ENCODE data around the gene VAT1L.

The VAT1L gene

DNA sequence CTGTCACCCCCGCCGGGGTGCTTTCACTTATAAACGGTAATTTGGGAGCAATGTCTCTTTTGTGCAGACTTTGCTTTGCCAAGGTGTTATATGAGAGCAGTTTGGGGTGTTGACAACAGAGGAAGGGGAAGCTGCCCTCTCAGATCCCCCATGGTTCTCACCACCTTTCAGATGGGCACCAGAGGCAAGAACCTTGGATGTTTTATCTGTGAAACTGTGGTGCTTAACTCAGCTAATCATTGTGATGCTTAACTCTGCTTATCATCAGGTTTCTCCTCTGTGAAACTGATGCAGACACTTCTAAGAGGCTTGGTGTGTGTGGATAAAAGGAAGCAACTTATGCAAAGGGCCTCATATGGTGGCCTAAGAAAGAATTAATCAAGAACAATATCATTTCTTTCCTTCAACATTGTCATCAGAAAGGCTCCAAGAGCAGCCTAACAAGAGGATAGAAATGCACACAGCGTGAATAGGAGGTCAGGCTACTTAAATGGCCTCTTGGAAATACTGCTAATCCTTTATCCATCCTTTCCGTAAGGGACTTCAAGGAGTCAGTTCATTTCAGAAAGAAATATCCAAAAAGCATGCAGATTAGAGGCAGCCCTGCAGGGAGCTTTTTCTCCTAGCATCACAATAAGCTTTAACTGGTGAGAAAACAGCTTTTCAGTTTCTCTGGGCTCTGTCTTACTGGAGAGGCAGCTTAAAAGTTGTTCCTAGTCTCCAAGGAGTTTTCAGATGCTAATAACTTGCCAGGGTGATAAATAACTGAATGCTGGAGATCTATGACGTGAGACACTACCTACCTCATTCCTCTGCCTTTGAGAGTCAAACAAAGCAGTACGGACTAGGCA, 178.9 kb downstream of the VAT1L start:
- no peak overlapping the region for H3K27ac ChIP-seq (ENCODE audit: low read depth, low read length, poor library complexity, severe bottlenecking)

DNA sequence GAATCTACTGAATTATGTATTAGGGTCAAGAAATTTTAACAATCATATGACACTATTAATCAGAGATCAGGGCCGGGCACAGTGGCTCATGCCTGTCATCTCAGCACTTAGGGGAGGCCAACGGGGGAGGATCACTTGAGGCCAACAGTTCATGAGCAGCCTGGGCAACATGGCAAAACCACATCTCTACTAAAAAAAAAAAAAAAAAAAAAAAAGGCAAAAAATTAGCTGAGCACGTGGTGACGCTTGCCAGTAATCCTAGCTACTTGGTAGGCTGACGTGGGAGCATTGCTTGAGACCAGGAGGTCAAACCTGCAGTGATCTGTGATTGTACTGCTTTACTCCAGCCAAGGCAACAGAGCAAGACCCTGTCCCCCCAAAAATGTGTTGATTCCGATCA, 181.5 kb downstream of the VAT1L start:
- Histone ChIP-seq H3K27ac (ENCODE audit: low read depth, low read length, poor library complexity, severe bottlenecking) (no peak overlapping the region), H3K4me1 (ENCODE audit: insufficient read depth, low read length, severe bottlenecking) (no peaks in the 10 kb centered on the region), H3K9me2 (ENCODE audit: low read depth, low read length) (no peaks in the 10 kb centered on the region), H3K4me3 (ENCODE audit: low read depth, low read length, poor library complexity, severe bottlenecking) (no peak overlapping the region), H3K9me3 (ENCODE audit: low read length) (no peaks in the 10 kb centered on the region), H4K20me1 (ENCODE audit: insufficient read depth, low read length) (no peaks in the 10 kb centered on the region), H3K27me3 (ENCODE audit: insufficient read depth, low read length) (no peaks in the 10 kb centered on the region), H3K9ac (ENCODE audit: low read length) (no peak overlapping the region), H3K36me3 (ENCODE audit: insufficient read depth, low read length) (no peaks in the 10 kb centered on the region), H3F3A (ENCODE audit: insufficient read depth, low read length) (no peaks in the 10 kb centered on the region), H3K4me2 (ENCODE audit: low read length) (no peak overlapping the region), H3K79me2 (ENCODE audit: insufficient read depth, low read length) (no peaks in the 10 kb centered on the region), H2AFZ (ENCODE audit: low read length) (no peak overlapping the region)
- TF ChIP-seq, protein P1, sequence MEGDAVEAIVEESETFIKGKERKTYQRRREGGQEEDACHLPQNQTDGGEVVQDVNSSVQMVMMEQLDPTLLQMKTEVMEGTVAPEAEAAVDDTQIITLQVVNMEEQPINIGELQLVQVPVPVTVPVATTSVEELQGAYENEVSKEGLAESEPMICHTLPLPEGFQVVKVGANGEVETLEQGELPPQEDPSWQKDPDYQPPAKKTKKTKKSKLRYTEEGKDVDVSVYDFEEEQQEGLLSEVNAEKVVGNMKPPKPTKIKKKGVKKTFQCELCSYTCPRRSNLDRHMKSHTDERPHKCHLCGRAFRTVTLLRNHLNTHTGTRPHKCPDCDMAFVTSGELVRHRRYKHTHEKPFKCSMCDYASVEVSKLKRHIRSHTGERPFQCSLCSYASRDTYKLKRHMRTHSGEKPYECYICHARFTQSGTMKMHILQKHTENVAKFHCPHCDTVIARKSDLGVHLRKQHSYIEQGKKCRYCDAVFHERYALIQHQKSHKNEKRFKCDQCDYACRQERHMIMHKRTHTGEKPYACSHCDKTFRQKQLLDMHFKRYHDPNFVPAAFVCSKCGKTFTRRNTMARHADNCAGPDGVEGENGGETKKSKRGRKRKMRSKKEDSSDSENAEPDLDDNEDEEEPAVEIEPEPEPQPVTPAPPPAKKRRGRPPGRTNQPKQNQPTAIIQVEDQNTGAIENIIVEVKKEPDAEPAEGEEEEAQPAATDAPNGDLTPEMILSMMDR (IDR thresholded peaks at IDR 0.05; ENCODE audit: low read length) = no peak
- TF ChIP-seq EZH2 (IDR thresholded peaks at IDR 0.05; ENCODE audit: borderline replicate concordance, low read length) = no peak

More for the DNA sequence above, 178.9 kb downstream of the VAT1L start:
- no peak overlapping the region for H2AFZ ChIP-seq (ENCODE audit: low read length)
- no peaks in the 10 kb centered on the region for H4K20me1 ChIP-seq (ENCODE audit: insufficient read depth, low read length)
- no peaks in the 10 kb centered on the region for H3K79me2 ChIP-seq (ENCODE audit: insufficient read depth, low read length)
- no peaks in the 10 kb centered on the region for H3K9me3 ChIP-seq (ENCODE audit: low read length)
- no peaks in the 10 kb centered on the region for H3K9me2 ChIP-seq (ENCODE audit: low read depth, low read length)
- H3K4me3 ChIP-seq (ENCODE audit: low read depth, low read length, poor library complexity, severe bottlenecking) = no peak overlapping the region
- no peaks in the 10 kb centered on the region for H3K4me1 ChIP-seq (ENCODE audit: insufficient read depth, low read length, severe bottlenecking)
- no peak for TF ChIP-seq EZH2 (IDR thresholded peaks at IDR 0.05; ENCODE audit: borderline replicate concordance, low read length)
- no peaks in the 10 kb centered on the region for H3K27me3 ChIP-seq (ENCODE audit: insufficient read depth, low read length)
- H3F3A ChIP-seq (ENCODE audit: insufficient read depth, low read length) = no peaks in the 10 kb centered on the region
- no peaks in the 10 kb centered on the region for H3K36me3 ChIP-seq (ENCODE audit: insufficient read depth, low read length)
- H3K9ac ChIP-seq (ENCODE audit: low read length) = no peak overlapping the region
- no peak overlapping the region for H3K4me2 ChIP-seq (ENCODE audit: low read length)

DNA sequence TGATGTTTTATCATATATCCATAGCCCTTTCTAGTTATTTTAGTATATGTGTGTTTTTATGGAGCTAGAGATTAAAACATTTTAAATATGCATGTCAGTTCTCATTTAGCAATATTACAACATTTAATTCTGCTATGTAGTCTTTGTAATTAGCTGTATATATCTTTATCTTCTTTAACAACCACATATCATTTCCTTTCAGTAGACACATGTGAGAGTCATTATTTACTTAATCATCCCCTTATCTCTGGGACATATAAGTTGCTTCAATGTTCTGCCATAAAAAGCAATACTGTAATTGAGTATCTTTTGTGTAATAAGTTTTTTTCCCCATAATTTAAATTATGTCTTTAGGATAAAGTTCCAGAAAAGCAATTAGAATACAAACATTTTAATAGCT, 182.0 kb downstream of the VAT1L start:
- H3F3A ChIP-seq (ENCODE audit: insufficient read depth, low read length) = no peaks in the 10 kb centered on the region
- no peak overlapping the region for H3K4me3 ChIP-seq (ENCODE audit: low read depth, low read length, poor library complexity, severe bottlenecking)
- H3K27ac ChIP-seq (ENCODE audit: low read depth, low read length, poor library complexity, severe bottlenecking) = no peak overlapping the region
- H3K4me1 ChIP-seq (ENCODE audit: insufficient read depth, low read length, severe bottlenecking) = no peaks in the 10 kb centered on the region
- no peaks in the 10 kb centered on the region for H3K36me3 ChIP-seq (ENCODE audit: insufficient read depth, low read length)
- no peak overlapping the region for H3K4me2 ChIP-seq (ENCODE audit: low read length)
- H3K27me3 ChIP-seq (ENCODE audit: insufficient read depth, low read length) = no peaks in the 10 kb centered on the region
- no peak overlapping the region for H3K9ac ChIP-seq (ENCODE audit: low read length)
- no peak overlapping the region for H2AFZ ChIP-seq (ENCODE audit: low read length)
- no peaks in the 10 kb centered on the region for H3K79me2 ChIP-seq (ENCODE audit: insufficient read depth, low read length)
- no peaks in the 10 kb centered on the region for H3K9me3 ChIP-seq (ENCODE audit: low read length)
- H4K20me1 ChIP-seq (ENCODE audit: insufficient read depth, low read length) = no peaks in the 10 kb centered on the region
- no peak for TF ChIP-seq EZH2 (IDR thresholded peaks at IDR 0.05; ENCODE audit: borderline replicate concordance, low read length)
- TF ChIP-seq, protein P1 (IDR thresholded peaks at IDR 0.05; ENCODE audit: low read length) = no peak
- no peaks in the 10 kb centered on the region for H3K9me2 ChIP-seq (ENCODE audit: low read depth, low read length)

Data from OCI-LY1 (cell line).